Ureter (tissue), 1 donor: ENCODE data around the gene FER1L5. TPM values are rescaled to one million over a fixed set of nuclear protein-coding genes. Genes with fewer than 3 reads are reported as not detected.
A peak's percentile ranks its signal among the peaks of the same experiment; 100 is the strongest.

Experiments used
- DNase-seq: peaks from one replicate; pipeline ENCODE4 v3.0.0-alpha.2; 2020; ENCODE audit warnings: low spot score
- total RNA-seq: library from RNA; stranded (reverse); gene quantifications from one replicate; pipeline ENCODE4 v1.2.4, GENCODE V29; 2023
- donor health status: DM: yes; HTN: yes; CAD: no.

FER1L5 gene
- total RNA-seq = 1.1 TPM

GRCh38 chr2:96642564-96643360, at the start of gene FER1L5:
Gene FER1L5 (plus strand): TSS chr2:96642764. CDS start chr2:96642837, 73 bp downstream.
- peak; percentile 61 for DNase-seq

GRCh38 chr2:96594282-96594681, 48.3 kb upstream of the FER1L5 start:
- no peak for DNase-seq

DNA sequence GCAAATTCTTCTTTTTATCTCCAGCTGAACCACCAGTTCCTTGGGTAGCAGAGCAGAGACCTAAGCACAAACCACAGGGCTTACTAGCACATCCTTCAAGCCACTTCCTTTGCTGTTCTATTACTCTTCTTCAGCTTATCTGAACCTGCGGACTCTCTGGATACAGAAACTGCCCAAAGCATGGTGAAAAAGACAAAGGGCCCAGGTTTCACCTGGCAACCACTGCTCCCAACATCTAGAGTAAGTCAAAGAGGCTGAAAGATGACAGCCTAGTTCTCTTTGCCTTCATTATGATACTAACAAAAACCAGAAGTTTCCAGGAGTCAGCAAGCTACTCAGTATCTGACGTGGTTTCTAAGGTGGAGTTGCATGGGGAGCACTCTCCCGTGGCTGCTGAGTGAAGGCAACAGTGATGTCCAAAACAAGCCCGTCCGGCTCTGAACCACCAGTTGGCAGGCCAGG, 47.8 kb upstream of the FER1L5 start:
- no peak for DNase-seq

GRCh38 chr2:96596596-96596995, 46.0 kb upstream of the FER1L5 start:
- no peak for DNase-seq

DNA sequence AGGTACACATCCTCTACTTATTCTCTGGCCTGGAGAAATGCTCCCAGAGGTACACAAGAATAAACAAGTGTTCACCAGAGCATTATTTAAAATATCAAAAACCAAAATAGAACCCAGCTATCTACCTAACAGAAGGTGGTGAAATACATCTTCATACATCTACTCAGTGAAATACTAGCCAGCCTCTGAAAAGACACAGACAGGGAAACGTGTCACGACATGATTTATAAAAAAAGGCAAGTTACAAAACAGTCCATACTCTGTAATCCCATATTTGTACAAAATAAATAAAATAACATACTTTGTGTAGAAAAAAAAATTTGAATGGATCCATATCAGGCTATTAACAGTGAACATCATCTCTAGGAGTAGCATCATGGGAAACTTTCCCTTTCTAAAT, 42.6 kb upstream of the FER1L5 start:
- DNase-seq = no peak

- no peak for DNase-seq
Measured at GRCh38 chr2:96601382-96602292, 40.9 kb upstream of the FER1L5 start.

DNA sequence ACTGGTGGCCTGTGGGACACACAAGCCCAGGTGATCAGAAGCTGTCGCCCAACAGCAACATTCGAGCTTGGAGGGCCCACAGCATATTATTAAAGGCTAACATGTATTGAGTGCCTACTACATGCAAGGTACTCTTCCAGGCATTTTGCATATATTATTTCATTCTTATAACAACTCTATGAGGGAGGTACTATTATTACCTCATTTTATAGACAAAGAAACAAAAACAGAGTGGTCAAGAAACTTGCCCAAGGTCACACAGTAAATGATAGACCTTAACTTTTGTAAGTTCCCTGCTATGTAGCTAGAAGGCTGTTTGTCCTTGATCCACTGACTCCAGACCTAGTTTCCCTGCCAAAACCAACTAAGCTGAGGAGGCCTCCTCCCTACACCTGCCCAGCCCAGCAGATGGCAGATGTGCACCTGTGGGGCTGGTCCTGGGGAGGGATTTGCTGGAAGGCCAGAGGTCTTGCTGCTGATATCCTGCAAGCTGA, 40.2 kb upstream of the FER1L5 start:
- no peak for DNase-seq

- no peak for DNase-seq
Measured at GRCh38 chr2:96604104-96604503, 38.5 kb upstream of the FER1L5 start.

- no peak for DNase-seq
Measured at GRCh38 chr2:96608469-96609455, 33.8 kb upstream of the FER1L5 start.

DNA sequence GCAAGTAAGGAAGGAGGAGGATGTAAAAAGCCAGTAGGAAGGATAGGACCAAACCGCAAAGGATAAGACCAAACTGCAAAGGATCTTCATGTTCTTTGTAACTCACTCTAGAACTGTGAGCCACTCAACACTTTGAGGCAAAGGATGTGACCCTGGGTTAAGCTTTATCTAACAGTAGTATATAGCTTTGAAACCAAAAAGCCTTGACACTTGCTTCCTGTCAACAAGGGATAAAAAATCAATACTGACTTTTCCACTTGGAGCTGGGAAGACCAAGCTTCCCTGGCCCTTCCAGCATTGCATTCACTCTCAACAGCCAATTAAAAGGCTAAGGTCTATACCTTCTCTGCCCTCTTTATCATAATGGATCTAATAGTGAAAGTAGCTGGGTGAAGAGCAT, 26.4 kb upstream of the FER1L5 start:
- DNase-seq = no peak

DNA sequence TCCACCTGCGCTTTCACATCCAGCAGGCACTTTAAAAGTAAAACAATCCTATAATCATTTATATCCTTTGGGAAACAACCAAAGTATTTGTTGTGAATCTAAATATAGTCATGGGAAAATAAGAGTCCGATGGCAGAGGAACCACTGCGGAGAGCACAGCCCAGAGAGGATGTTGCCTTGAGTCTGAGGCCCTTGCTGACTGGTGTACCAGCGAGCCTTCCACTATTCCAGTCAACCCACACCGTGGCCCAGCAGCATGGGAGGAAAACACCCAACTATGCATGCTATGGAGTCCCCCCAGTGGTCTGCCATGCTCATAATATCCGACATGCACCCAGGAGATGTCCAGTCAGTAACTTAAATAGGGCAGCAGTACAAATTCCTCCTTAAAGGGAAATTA, 26.0 kb upstream of the FER1L5 start:
- DNase-seq = no peak

DNA sequence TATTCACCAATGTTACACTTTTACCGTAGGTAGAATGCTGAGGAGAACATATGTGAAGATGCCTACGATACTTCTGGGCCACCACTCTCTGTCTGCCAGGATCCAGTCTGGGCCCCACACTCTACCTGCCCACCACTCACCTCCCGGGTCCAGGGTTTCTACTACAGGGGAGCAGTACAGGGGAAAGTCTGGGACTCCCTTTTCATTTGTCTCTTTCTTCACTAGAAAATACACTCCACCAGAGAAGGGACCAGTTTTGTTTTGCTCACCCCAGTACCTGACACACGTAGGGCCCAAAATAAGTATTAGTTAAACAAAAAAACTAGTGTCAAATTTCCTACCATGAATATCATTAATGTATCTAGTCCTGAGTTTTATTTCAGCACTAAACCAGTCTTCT, 25.6 kb upstream of the FER1L5 start:
- no peak for DNase-seq

DNA sequence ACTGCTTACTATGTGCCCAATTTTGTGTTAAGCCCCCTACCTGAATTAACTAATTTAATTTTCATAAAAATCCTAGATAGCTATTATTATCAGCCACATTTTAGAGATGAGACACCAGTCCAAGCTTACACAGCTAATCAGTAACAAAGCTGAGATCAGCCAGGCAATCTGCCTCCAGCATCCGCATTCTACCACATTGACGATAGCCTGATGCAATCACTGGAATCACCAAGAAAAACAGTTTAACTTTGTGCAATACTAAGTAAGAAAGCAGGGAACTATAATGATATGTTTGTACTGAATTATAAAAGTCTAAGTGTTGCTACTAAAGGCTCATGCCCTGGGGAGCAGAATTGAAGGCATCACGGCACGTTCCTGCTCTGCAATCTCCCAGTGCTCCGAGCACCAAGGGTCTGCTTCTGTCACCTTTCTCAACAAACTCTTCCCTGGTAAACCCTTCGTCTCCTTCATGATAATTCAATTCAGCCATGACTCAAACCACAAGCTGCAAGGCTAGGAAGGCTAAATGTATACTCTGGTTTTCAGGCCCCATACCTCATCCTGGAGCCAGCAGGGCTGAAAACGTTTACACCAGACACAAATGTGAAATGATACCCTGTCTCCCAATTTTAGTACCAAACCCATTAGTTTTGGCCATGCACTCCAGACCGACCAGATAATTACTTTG, 23.8 kb upstream of the FER1L5 start:
- DNase-seq = no peak

- DNase-seq = no peak
Measured at GRCh38 chr2:96622544-96622943, 20.0 kb upstream of the FER1L5 start.

DNA sequence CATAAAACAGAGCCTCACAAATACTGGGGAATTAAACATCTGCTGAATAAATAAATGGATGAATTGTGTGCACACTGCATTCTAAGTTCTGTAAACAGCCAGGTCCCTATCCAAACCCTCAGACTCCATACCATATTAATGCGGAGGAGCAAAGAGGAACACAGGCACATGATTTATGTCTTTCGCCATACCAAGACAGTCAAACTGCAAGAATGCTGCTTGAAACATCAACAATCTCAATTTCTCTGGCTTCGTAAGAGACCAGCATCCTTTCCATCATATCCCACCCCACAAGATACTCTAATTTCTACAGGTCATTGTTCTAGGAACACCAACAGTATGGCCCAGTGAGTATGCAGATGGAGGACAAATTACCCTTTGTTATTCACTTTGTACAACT, 19.4 kb upstream of the FER1L5 start:
- no peak for DNase-seq

GRCh38 chr2:96625571-96626552, 16.7 kb upstream of the FER1L5 start:
- no peak for DNase-seq

- DNase-seq = no peak
Measured at GRCh38 chr2:96626553-96626942, 16.0 kb upstream of the FER1L5 start.

- DNase-seq = no peak
Measured at GRCh38 chr2:96631804-96632435, 10.6 kb upstream of the FER1L5 start.

GRCh38 chr2:96633641-96634040, 8.9 kb upstream of the FER1L5 start:
- no peak for DNase-seq
